ENCODE data around the gene UBAC1. TPM values are rescaled to one million over a fixed set of nuclear protein-coding genes. Genes with fewer than 3 reads are reported as not detected.

The UBAC1 gene
- polyA plus RNA-seq (2012; rRNA removed): 67.7 and 69.3 TPM in 2 replicates
- 54.5 and 61.1 TPM in 2 replicates for polyA plus RNA-seq (2012; cell fraction: cytosol; rRNA removed)
- polyA plus RNA-seq (2012; cell fraction: nucleus; rRNA removed): 115 and 123 TPM in 2 replicates

- POLR2A ChIA-PET: interaction anchor here (1.2 kb wide), 1 partner anchor 18 kb away, joined by 3 read pairs; no protein-coding TSS in a partner anchor
- H3F3A ChIP-seq (replicated peaks; ENCODE audit: insufficient read depth): no peaks in the 10 kb centered on the region
- H3K4me3 ChIP-seq (ENCODE audit: low read depth in 2 of 2, low read length in 1 of 2): peak within 1 kb of the TSS; percentile 90 to 96
- no peak for TF ChIP-seq RAD21 (IDR thresholded peaks at IDR 0.05; ENCODE audit: low read length)
- TF ChIP-seq, protein P1, sequence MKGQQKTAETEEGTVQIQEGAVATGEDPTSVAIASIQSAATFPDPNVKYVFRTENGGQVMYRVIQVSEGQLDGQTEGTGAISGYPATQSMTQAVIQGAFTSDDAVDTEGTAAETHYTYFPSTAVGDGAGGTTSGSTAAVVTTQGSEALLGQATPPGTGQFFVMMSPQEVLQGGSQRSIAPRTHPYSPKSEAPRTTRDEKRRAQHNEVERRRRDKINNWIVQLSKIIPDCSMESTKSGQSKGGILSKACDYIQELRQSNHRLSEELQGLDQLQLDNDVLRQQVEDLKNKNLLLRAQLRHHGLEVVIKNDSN (IDR thresholded peaks at IDR 0.05; ENCODE audit: borderline replicate concordance, low read depth): peak; percentile 43; the same call in 1 of the 2 replicates
- peak; percentile 88 for TF ChIP-seq GABPA (IDR thresholded peaks at IDR 0.05; ENCODE audit: low read depth)
- no peak for TF ChIP-seq POLR2AphosphoS5 (IDR thresholded peaks at IDR 0.05; ENCODE audit: low read depth, low read length)
- TF ChIP-seq, protein P2, sequence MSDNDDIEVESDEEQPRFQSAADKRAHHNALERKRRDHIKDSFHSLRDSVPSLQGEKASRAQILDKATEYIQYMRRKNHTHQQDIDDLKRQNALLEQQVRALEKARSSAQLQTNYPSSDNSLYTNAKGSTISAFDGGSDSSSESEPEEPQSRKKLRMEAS (IDR thresholded peaks at IDR 0.05; ENCODE audit: low read depth): peak; percentile 91
- peak; percentile 97 for TF ChIP-seq MXI1 (IDR thresholded peaks at IDR 0.05; ENCODE audit: low read depth, low read length)
- no peak for TF ChIP-seq RXRA (IDR thresholded peaks at IDR 0.05; ENCODE audit: borderline replicate concordance, low read depth)
- TF ChIP-seq SIN3A (IDR thresholded peaks at IDR 0.05; ENCODE audit: borderline replicate concordance, low read depth, low read length): no peak
- TF ChIP-seq CHD2 (IDR thresholded peaks at IDR 0.05; ENCODE audit: low read length, partially characterized antibody): peak; percentile 73
- TF ChIP-seq, protein P3, sequence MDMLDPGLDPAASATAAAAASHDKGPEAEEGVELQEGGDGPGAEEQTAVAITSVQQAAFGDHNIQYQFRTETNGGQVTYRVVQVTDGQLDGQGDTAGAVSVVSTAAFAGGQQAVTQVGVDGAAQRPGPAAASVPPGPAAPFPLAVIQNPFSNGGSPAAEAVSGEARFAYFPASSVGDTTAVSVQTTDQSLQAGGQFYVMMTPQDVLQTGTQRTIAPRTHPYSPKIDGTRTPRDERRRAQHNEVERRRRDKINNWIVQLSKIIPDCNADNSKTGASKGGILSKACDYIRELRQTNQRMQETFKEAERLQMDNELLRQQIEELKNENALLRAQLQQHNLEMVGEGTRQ (IDR thresholded peaks at IDR 0.05; ENCODE audit: borderline replicate concordance, low read depth, low read length): no peak
- peak; percentile 99 for DNase-seq
- peaks cover 22% of the 10 kb centered on the region for H4K20me1 ChIP-seq (ENCODE audit: insufficient read depth)
- H3K27me3 ChIP-seq (ENCODE audit: insufficient read depth): no peaks in the 10 kb centered on the region
- H3K79me2 ChIP-seq (ENCODE audit: insufficient read depth): peaks cover 45% of the 10 kb centered on the region
- under 1% methylated on average over 23 of the region's 53 CpGs for WGBS (ENCODE audit: low lambda C conversion rate)
- H3K9me3 ChIP-seq: no peaks in the 10 kb centered on the region
- H3K36me3 ChIP-seq (replicated peaks in 1 of 2; ENCODE audit: control insufficient read depth in 1 of 2, insufficient read depth in 2 of 2, low read length in 1 of 2): no peaks in the 10 kb centered on the region
- CTCF ChIA-PET: interaction anchor here (0.7 to 11.3 kb wide), 7 partner anchors 9 to 176 kb away, joined by 3 to 174 read pairs (median 3); no protein-coding TSS in a partner anchor
- H3K9me2 ChIP-seq: no peaks in the 10 kb centered on the region
- peak within 1 kb of the TSS; percentile 52 to 77 for H3K27ac ChIP-seq (ENCODE audit: low read depth in 2 of 2, low read length in 1 of 2)
- peak within 1 kb of the TSS; percentile 84 for H3K9ac ChIP-seq
- peak within 1 kb of the TSS; percentile 96 for H3K4me2 ChIP-seq
- H3K4me1 ChIP-seq (ENCODE audit: control insufficient read depth in 1 of 2, insufficient read depth in 2 of 2, low read depth in 1 of 2, low read length in 1 of 2): peaks cover 0 to 30% of the 10 kb centered on the region in 2 experiments; a peak in 2 of 4 replicates
- H2AFZ ChIP-seq (ENCODE audit: low read depth): peak within 1 kb of the TSS; percentile 92
Observed at GRCh38 chr9:135961277-135961715, at the start of gene UBAC1. TSS of gene UBAC1 (minus strand) at chr9:135961373. CDS start at chr9:135961162, 211 bp downstream.

GRCh38 chr9:136010615-136011361, 49.6 kb upstream of the UBAC1 start:
- H3K79me2 ChIP-seq (ENCODE audit: insufficient read depth): peaks cover 20% of the 10 kb centered on the region; the same call in 1 of the 2 replicates
- peaks cover 9 to 16% of the 10 kb centered on the region in 2 experiments; a peak in 2 of 4 replicates for H3K4me1 ChIP-seq (ENCODE audit: control insufficient read depth in 1 of 2, insufficient read depth in 2 of 2, low read depth in 1 of 2, low read length in 1 of 2)
- H3K27ac ChIP-seq (ENCODE audit: low read depth in 2 of 2, low read length in 1 of 2): no peak overlapping the region; a peak in 1 of 4 replicates
- H3K9me3 ChIP-seq: no peaks in the 10 kb centered on the region
- WGBS (ENCODE audit: low lambda C conversion rate): 94% methylated on average over 22 of the region's 28 CpGs
- no peak overlapping the region for H3K9ac ChIP-seq
- H2AFZ ChIP-seq (ENCODE audit: low read depth): no peak overlapping the region
- no peak overlapping the region for H3K4me2 ChIP-seq
- DNase-seq: no peak
- ChIA-PET CTCF (interaction anchor here (1.5 kb wide), 1 partner anchor 43 kb away, joined by 6 read pairs; no protein-coding TSS in a partner anchor), POLR2A (no interaction called here)
- peaks cover 5% of the 10 kb centered on the region for H3F3A ChIP-seq (replicated peaks; ENCODE audit: insufficient read depth)
- no peaks in the 10 kb centered on the region for H3K9me2 ChIP-seq
- no peaks in the 10 kb centered on the region for H3K27me3 ChIP-seq (ENCODE audit: insufficient read depth)
- H3K4me3 ChIP-seq (ENCODE audit: low read depth in 2 of 2, low read length in 1 of 2): no peak overlapping the region
- peaks cover 29% of the 10 kb centered on the region for H4K20me1 ChIP-seq (ENCODE audit: insufficient read depth)
- H3K36me3 ChIP-seq (replicated peaks in 1 of 2; ENCODE audit: control insufficient read depth in 1 of 2, insufficient read depth in 2 of 2, low read length in 1 of 2): peaks cover 1 to 11% of the 10 kb centered on the region in 2 experiments
- TF ChIP-seq TCF12 (IDR thresholded peaks at IDR 0.05): no peak
- no peak for TF ChIP-seq MEF2A (IDR thresholded peaks at IDR 0.05; ENCODE audit: borderline replicate concordance, low read depth)
- no peak for TF ChIP-seq FOXJ3 (CRISPR knock-in tag; IDR thresholded peaks at IDR 0.05)
- TF ChIP-seq EP300 (IDR thresholded peaks at IDR 0.05; ENCODE audit: borderline replicate concordance in 1 of 2, low read depth in 1 of 2, low read length in 1 of 2): no peak
- no peak for TF ChIP-seq FOSL2 (IDR thresholded peaks at IDR 0.05; ENCODE audit: borderline replicate concordance, low read depth)
- TF ChIP-seq, protein P1 (IDR thresholded peaks at IDR 0.05; ENCODE audit: borderline replicate concordance, low read depth): no peak
- TF ChIP-seq SMC3 (IDR thresholded peaks at IDR 0.05; ENCODE audit: low read depth, low read length): no peak
- TF ChIP-seq, protein P4, sequence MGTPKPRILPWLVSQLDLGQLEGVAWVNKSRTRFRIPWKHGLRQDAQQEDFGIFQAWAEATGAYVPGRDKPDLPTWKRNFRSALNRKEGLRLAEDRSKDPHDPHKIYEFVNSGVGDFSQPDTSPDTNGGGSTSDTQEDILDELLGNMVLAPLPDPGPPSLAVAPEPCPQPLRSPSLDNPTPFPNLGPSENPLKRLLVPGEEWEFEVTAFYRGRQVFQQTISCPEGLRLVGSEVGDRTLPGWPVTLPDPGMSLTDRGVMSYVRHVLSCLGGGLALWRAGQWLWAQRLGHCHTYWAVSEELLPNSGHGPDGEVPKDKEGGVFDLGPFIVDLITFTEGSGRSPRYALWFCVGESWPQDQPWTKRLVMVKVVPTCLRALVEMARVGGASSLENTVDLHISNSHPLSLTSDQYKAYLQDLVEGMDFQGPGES (IDR thresholded peaks at IDR 0.05; ENCODE audit: low read depth, low read length): no peak
- no peak for TF ChIP-seq RXRA (IDR thresholded peaks at IDR 0.05; ENCODE audit: borderline replicate concordance, low read depth)
- no peak for TF ChIP-seq NRF1 (IDR thresholded peaks at IDR 0.05; ENCODE audit: low read depth, low read length)
- TF ChIP-seq, protein P5, sequence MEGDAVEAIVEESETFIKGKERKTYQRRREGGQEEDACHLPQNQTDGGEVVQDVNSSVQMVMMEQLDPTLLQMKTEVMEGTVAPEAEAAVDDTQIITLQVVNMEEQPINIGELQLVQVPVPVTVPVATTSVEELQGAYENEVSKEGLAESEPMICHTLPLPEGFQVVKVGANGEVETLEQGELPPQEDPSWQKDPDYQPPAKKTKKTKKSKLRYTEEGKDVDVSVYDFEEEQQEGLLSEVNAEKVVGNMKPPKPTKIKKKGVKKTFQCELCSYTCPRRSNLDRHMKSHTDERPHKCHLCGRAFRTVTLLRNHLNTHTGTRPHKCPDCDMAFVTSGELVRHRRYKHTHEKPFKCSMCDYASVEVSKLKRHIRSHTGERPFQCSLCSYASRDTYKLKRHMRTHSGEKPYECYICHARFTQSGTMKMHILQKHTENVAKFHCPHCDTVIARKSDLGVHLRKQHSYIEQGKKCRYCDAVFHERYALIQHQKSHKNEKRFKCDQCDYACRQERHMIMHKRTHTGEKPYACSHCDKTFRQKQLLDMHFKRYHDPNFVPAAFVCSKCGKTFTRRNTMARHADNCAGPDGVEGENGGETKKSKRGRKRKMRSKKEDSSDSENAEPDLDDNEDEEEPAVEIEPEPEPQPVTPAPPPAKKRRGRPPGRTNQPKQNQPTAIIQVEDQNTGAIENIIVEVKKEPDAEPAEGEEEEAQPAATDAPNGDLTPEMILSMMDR (IDR thresholded peaks at IDR 0.05): no peak

Data from SK-N-SH (cell line).